Testis (tissue), 3 donors: Measurements from ENCODE around the gene MLLT11. TPM values are rescaled to one million over a fixed set of nuclear protein-coding genes. Genes with fewer than 3 reads are reported as not detected.
A peak's percentile ranks its signal among the peaks of the same experiment; 100 is the strongest.

Experiments used
- DNase-seq: peaks from one replicate; pipeline ENCODE4 v3.0.0-alpha.2; 2019
- H3K27ac ChIP-seq, 2 donors: fragments of 200-600 bp; sonication (generic); one replicate each; pipeline ENCODE4 v1.5.1; 2019
- H3K27me3 ChIP-seq: fragments of 200-600 bp; sonication (generic); one replicate; pipeline ENCODE4 v1.5.1; 2019
- H3K36me3 ChIP-seq: fragments of 200-600 bp; sonication (generic); one replicate; pipeline ENCODE4 v1.5.1; 2017; ENCODE audit warnings: low read depth; ENCODE audit errors: missing control alignments
- H3K4me1 ChIP-seq: fragments of 200-600 bp; sonication (generic); one replicate; pipeline ENCODE4 v1.5.1; 2019
- H3K4me3 ChIP-seq, 2 donors: fragments of 200-600 bp; sonication (generic); one replicate each; pipeline ENCODE4 v1.5.1; 2017 to 2019
- H3K9me3 ChIP-seq: fragments of 200-600 bp; sonication (generic); one replicate; pipeline ENCODE4 v1.5.1; 2017
- POLR2A ChIP-seq: fragments of 450-650 bp; IDR thresholded peaks from one replicate; pipeline ENCODE4 v1.6.1; 2017; ENCODE audit warnings: antibody characterized with exemption, mild to moderate bottlenecking, moderate library complexity
- WGBS, 2 donors: methylation state at CpG; one replicate each; pipeline ENCODE4 v1.1.5; 2018; 5-methylcytosine and 5-hydroxymethylcytosine counted together
- intact Hi-C: fragments of 100-400 bp; cut with DNase I; formaldehyde crosslinking; loops from one replicate; pipeline ENCODE4 v1.15.1; 2023; ENCODE audit warnings: low total_unique reads
- polyA plus RNA-seq: library from polyadenylated mRNA; stranded (reverse); fragments of 350-450 nt; fragmentation: Illumina TruSeq; extraction: RNeasy Lipid Tissue Mini Kit (QIAGEN cat#74804); gene quantifications from one replicate; pipeline ENCODE4 v1.2.3, GENCODE V29; 2014; ENCODE audit warnings: low read depth, low replicate concordance; ENCODE audit not compliant: insufficient read depth
- total RNA-seq, 2 donors: library from RNA; depleted of rRNA; stranded (reverse); fragments of >200 nt; gene quantifications; one replicate each; pipeline ENCODE4 v1.2.3, GENCODE V29; 2016
- TF ChIP-seq, protein P1 (sequence below), 3 experiments: fragments of 450-650 bp in 2 of 3; fragments of 200-600 bp in 1 of 3; sonication (generic) in 1 of 3; IDR thresholded peaks; one replicate each; pipeline ENCODE4 v1.5.1; 2016 to 2019; ENCODE audit warnings: antibody characterized with exemption in 3 of 3, mild to moderate bottlenecking in 2 of 3, moderate library complexity in 1 of 3

The MLLT11 gene
- total and polyA plus RNA-seq, 3 donors from 2014 or later = 1.6 to 3.2 (median 2.3) TPM

DNA sequence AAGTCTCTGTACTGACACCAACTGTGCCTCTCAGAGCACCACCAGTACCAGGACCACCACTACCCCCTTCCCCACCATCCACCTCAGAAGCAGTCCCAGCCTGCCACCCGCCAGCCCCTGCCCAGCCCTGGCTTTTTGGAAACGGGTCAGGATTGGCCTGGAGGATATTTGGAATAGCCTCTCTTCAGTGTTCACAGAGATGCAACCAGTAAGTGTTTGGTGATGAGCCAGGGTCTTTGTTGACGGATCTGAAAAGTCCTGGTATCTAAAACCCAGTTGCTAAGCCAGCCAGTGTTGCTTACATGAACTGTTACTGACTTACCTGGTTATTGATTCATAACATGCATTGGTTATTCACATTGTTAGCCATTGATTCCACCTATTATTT lies 11.6 kb upstream of the MLLT11 start:
- H3K9me3 ChIP-seq = no peaks in the 10 kb centered on the region
- WGBS, 2 donors = 0 to 3% methylated on average over 3 of the region's 3 CpGs
- H3K4me3 ChIP-seq = peak overlapping the region; percentile 79 to 93
- H3K4me1 ChIP-seq = peaks cover 4% of the 10 kb centered on the region
- intact Hi-C loops = no loop called here
- H3K27me3 ChIP-seq = no peaks in the 10 kb centered on the region
- no peak for DNase-seq
- peak overlapping the region in 1 of 2 donors; percentile 95 for H3K27ac ChIP-seq
- TF ChIP-seq POLR2A = no peak
- TF ChIP-seq, protein P1, sequence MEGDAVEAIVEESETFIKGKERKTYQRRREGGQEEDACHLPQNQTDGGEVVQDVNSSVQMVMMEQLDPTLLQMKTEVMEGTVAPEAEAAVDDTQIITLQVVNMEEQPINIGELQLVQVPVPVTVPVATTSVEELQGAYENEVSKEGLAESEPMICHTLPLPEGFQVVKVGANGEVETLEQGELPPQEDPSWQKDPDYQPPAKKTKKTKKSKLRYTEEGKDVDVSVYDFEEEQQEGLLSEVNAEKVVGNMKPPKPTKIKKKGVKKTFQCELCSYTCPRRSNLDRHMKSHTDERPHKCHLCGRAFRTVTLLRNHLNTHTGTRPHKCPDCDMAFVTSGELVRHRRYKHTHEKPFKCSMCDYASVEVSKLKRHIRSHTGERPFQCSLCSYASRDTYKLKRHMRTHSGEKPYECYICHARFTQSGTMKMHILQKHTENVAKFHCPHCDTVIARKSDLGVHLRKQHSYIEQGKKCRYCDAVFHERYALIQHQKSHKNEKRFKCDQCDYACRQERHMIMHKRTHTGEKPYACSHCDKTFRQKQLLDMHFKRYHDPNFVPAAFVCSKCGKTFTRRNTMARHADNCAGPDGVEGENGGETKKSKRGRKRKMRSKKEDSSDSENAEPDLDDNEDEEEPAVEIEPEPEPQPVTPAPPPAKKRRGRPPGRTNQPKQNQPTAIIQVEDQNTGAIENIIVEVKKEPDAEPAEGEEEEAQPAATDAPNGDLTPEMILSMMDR (IDR thresholded peaks at IDR 0.05) = peak in 2 of 3 experiments; percentile 4 to 53
- no peaks in the 10 kb centered on the region for H3K36me3 ChIP-seq

DNA sequence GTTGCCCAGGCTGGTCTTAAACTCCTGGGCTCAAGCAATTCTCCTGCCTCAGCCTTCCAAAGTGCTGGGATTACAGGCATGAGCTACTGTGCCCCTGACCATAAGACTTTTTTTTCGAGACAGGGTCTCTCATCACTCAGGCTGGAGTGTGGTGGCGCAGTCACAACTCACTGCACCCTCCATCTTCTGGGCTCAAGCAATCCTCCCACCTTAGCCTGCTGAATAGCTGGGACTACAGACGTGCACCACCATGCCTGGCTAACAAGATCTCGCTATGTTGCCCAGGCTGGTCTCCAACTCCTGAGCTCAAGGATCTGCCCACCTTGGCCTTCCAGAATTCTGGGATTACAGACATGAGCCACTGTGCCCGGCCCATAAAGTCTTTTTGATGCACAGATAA lies 10.7 kb upstream of the MLLT11 start:
- no peak overlapping the region for H3K27ac ChIP-seq
- intact Hi-C loops = no loop called here
- no peaks in the 10 kb centered on the region for H3K36me3 ChIP-seq
- no peak overlapping the region for H3K4me3 ChIP-seq
- no peak for DNase-seq
- H3K27me3 ChIP-seq = no peaks in the 10 kb centered on the region
- H3K9me3 ChIP-seq = no peaks in the 10 kb centered on the region
- 82 to 89% methylated on average over 5 of the region's 5 CpGs for WGBS, 2 donors
- peaks cover 4% of the 10 kb centered on the region for H3K4me1 ChIP-seq
- TF ChIP-seq, protein P1 (IDR thresholded peaks at IDR 0.05) = no peak
- TF ChIP-seq POLR2A = no peak

DNA sequence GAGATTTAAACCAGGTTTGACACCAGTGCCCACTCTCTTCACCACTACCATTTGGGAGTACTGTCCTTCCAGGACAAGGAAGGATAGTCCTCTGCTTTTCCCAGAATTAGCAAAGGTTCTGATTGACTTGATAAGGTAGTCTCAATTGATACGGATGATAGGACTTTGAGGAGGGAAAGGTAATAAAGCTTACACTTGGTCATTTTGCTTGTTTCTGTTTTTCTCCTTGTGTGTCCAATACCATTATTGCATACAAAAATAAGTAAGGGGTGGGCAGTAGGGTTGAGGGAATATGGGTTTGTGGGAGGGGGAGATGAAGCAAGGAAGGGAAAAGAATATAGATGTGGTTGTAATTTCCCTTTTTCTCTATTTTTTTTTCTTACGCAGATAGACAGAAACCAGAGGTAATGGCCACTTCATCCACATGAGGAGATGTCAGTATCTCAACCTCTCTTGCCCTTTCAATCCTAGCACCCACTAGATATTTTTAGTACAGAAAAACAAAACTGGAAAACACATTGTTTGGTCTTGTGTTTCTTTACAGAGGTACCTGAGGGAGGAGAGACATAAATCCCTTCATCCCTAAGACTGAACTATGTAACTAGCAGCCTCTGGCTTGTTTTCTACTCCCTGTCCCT lies 10.0 kb upstream of the MLLT11 start:
- intact Hi-C loops = no loop called here
- TF ChIP-seq, protein P1 (IDR thresholded peaks at IDR 0.05) = no peak
- TF ChIP-seq POLR2A = no peak
- Histone ChIP-seq H3K27me3 (no peaks in the 10 kb centered on the region), H3K27ac (no peak overlapping the region), H3K4me3 (no peak overlapping the region), H3K9me3 (no peaks in the 10 kb centered on the region), H3K36me3 (no peaks in the 10 kb centered on the region), H3K4me1 (peaks cover 4% of the 10 kb centered on the region)
- WGBS, 2 donors = 88 to 91% methylated on average over 2 of the region's 2 CpGs
- DNase-seq = no peak

DNA sequence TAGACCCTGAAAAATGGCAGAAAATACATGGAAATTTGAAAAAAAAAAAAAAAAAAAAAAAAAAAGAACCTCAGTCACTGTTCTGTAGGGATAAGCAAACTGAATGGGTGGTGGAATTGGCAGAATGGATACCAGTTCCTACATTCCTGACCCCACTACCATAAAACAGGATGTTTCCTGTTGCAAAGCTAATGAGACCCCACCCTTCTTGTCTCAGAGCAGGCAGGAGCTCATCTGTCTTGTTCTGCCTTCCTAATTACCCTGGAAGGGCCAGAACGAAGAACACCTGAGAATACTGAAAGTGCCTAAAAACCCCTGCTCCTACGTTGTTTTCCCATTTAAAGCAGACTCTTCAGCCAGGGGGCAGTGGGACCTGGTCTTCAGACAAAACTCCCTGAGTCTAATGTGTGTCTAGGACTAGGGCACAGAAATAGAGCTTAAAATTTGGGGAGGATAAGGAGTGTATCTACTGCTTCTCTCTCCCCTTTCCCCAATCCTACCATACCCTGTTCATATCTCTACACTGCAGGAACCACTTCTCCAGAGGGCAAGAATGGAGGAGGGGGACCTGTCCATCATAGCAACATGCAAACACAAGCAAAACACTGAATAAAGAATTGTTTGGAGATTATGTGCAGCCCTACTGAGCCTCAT lies 8.7 kb upstream of the MLLT11 start:
- no peaks in the 10 kb centered on the region for H3K27me3 ChIP-seq
- DNase-seq = no peak
- intact Hi-C loops = no loop called here
- no peak overlapping the region for H3K4me3 ChIP-seq
- H3K27ac ChIP-seq = no peak overlapping the region
- H3K4me1 ChIP-seq = peaks cover 8% of the 10 kb centered on the region
- H3K9me3 ChIP-seq = no peaks in the 10 kb centered on the region
- 54 to 74% methylated on average over 2 of the region's 2 CpGs for WGBS, 2 donors
- no peaks in the 10 kb centered on the region for H3K36me3 ChIP-seq
- no peak for TF ChIP-seq POLR2A
- TF ChIP-seq, protein P1 (IDR thresholded peaks at IDR 0.05) = no peak
